ENCODE measurements around the gene ATXN7L3. TPM values are rescaled to one million over a fixed set of nuclear protein-coding genes. Genes with fewer than 3 reads are reported as not detected.

The ATXN7L3 gene
- total RNA-seq, 4 donors from 2014 or later: 40.9 to 60.4 (median 52.7) TPM

- Histone ChIP-seq H3K27ac (peak overlapping the region; percentile 95 to 99 (median 98)), H3K27me3 (no peaks in the 10 kb centered on the region), H3K4me3 (peak overlapping the region; percentile 76 to 95 (median 81)), H3K9me3 (no peaks in the 10 kb centered on the region), H3K36me3 (peaks cover 0 to 4% (median 0%) of the 10 kb centered on the region in 3 donors), H3K4me1 (peaks cover 4 to 49% (median 38%) of the 10 kb centered on the region in 4 donors)
- WGBS, 2 donors: 1% methylated on average over 31 to 50 of the region's 54 CpGs
- peak; percentile 54 to 55 for DNase-seq (ENCODE audit: low spot score in 2 of 2)
- TF ChIP-seq POLR2A (IDR thresholded peaks at IDR 0.05) (no peak), EP300 (IDR thresholded peaks at IDR 0.05) (peak in 1 of 2 donors; percentile 27)
- TF ChIP-seq, protein P1, sequence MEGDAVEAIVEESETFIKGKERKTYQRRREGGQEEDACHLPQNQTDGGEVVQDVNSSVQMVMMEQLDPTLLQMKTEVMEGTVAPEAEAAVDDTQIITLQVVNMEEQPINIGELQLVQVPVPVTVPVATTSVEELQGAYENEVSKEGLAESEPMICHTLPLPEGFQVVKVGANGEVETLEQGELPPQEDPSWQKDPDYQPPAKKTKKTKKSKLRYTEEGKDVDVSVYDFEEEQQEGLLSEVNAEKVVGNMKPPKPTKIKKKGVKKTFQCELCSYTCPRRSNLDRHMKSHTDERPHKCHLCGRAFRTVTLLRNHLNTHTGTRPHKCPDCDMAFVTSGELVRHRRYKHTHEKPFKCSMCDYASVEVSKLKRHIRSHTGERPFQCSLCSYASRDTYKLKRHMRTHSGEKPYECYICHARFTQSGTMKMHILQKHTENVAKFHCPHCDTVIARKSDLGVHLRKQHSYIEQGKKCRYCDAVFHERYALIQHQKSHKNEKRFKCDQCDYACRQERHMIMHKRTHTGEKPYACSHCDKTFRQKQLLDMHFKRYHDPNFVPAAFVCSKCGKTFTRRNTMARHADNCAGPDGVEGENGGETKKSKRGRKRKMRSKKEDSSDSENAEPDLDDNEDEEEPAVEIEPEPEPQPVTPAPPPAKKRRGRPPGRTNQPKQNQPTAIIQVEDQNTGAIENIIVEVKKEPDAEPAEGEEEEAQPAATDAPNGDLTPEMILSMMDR (IDR thresholded peaks at IDR 0.05): peak in 1 of 5 experiments; percentile 4
These were observed 21.6 kb upstream of the ATXN7L3 start for GRCh38 chr17:44221084-44221861.

DNA sequence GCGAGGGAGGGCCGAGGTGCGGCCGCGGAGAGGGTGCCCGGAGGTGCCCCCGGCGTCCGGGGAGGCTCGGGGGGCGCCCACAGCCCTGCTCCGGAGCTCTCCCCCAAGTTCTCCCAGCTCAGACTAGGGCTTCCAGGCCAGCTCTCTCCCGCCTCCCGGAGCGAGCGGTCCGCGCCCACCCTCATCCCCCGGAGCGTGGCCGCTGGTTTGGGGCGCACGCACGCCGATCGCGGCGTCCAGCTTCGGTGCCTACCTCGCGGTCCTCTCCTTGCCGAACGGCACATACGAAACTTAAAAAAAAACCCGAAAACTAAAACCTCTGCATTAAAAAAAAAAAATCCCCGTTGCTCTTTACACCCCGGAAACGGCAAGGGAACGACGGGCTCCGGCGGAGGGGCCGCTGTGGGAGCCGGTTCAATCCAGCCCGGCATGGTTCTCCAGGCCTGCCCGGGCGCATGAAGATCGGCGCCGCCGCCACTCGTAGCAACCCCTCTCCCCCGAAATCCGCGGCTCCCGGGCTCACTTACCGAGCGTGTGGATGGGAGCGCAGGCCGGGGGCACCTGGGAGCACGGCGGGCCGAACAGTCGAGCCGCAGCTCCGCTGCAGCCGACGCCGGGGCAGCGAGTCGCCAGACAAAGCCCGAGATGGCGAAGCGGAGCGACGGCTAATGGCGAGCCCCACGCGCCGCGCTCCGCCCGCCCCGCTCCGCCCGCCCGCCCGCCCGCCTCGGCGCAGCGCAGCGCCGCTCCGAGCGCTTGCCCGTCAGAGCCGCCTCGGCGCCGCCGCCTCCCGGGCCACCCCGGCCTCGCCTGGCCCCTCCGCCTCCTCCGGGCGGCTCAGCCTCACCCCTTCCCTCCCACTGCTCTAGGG is 20.8 kb upstream of the ATXN7L3 start:
- 1% methylated on average over 55 to 61 of the region's 108 CpGs for WGBS, 2 donors
- peak overlapping the region; percentile 95 to 99 (median 98) for H3K27ac ChIP-seq
- TF ChIP-seq EP300 (IDR thresholded peaks at IDR 0.05) (peak in 1 of 2 donors; percentile 21), POLR2A (IDR thresholded peaks at IDR 0.05) (no peak)
- TF ChIP-seq, protein P1 (IDR thresholded peaks at IDR 0.05): no peak
- H3K9me3 ChIP-seq: no peaks in the 10 kb centered on the region
- DNase-seq (ENCODE audit: low spot score in 2 of 2): no peak
- peaks cover 0 to 12% (median 8%) of the 10 kb centered on the region in 3 donors for H3K36me3 ChIP-seq
- H3K4me1 ChIP-seq: peaks cover 4 to 57% (median 38%) of the 10 kb centered on the region in 4 donors
- H3K4me3 ChIP-seq: peak overlapping the region; percentile 76 to 95 (median 81)
- H3K27me3 ChIP-seq: no peaks in the 10 kb centered on the region

DNA sequence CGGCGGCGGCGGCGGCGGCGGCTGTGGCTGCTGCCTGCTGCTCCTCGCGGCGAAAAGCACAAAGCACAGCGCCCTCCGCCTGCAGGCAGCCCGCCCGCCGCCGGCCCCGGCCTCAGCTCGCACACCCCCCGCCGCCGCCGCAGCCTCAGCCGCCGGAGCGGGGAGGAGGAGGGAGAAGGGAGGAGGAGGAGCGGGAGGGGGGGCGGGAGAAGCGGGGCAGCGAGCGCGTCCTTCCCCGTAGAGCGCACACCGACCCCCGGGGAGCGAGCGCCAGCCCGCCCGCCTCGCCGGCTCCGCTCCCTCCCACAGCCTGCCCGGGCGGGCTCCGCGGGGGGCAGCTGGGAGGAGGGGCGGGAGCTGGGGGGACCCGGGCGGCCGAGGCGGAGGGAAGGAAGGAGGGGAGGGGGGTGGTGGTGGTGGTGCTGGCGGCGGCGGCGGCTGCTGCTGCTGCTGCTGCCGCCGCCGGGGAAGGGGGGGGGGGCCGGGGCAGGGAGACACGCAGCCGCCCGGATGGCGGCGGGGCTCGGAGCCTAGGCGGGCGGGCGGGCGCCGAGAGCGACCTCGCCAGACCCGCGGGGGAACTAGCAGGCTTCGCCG is 20.0 kb upstream of the ATXN7L3 start, which contains the start of gene UBTF:
Gene UBTF, minus strand, starts transcription at position 60 of the 597 bp plus-strand sequence. CDS start 1,446 bp downstream, outside the sequence.
- Histone ChIP-seq H3K27me3 (no peaks in the 10 kb centered on the region), H3K27ac (peak within 1 kb of the TSS; percentile 95 to 99 (median 98)), H3K9me3 (no peaks in the 10 kb centered on the region), H3K36me3 (peaks cover 0 to 20% (median 15%) of the 10 kb centered on the region in 3 donors), H3K4me3 (peak within 1 kb of the TSS; percentile 76 to 95 (median 81)), H3K4me1 (peaks cover 4 to 59% (median 38%) of the 10 kb centered on the region in 4 donors)
- no peak for DNase-seq (ENCODE audit: low spot score in 2 of 2)
- 0% methylated on average over 10 of the region's 76 CpGs; no CpG with 5 or more reads in 1 of the 2 donors for whole genome bisulfite sequencing, 2 donors
- TF ChIP-seq POLR2A (IDR thresholded peaks at IDR 0.05) (no peak), EP300 (IDR thresholded peaks at IDR 0.05) (no peak)
- TF ChIP-seq, protein P1 (IDR thresholded peaks at IDR 0.05): no peak

- WGBS, 2 donors: 0% methylated on average over 12 to 13 of the region's 73 CpGs
- H3K27me3 ChIP-seq: no peaks in the 10 kb centered on the region
- peaks cover 4 to 57% (median 38%) of the 10 kb centered on the region in 4 donors for H3K4me1 ChIP-seq
- DNase-seq (ENCODE audit: low spot score in 2 of 2): peak in 1 of 2 donors; percentile 31
- peak overlapping the region; percentile 50 to 85 (median 76) for H3K4me3 ChIP-seq
- no peaks in the 10 kb centered on the region for H3K9me3 ChIP-seq
- peaks cover 0 to 25% (median 16%) of the 10 kb centered on the region in 3 donors for H3K36me3 ChIP-seq
- peak overlapping the region; percentile 95 to 99 (median 98) for H3K27ac ChIP-seq
- TF ChIP-seq POLR2A (IDR thresholded peaks at IDR 0.05) (peak in 1 of 2 donors; percentile 19), EP300 (IDR thresholded peaks at IDR 0.05) (no peak)
- TF ChIP-seq, protein P1 (IDR thresholded peaks at IDR 0.05): peak; percentile 52 to 90 (median 81)
These were observed 19.5 kb upstream of the ATXN7L3 start for GRCh38 chr17:44219108-44219615.

All from tibial nerve (tissue), 4 donors.